Umbilical cord (tissue), 2 donors: ENCODE measurements around the gene CIPC. TPM values are rescaled to one million over a fixed set of nuclear protein-coding genes. Genes with fewer than 3 reads are reported as not detected.

Source experiments
- DNase-seq: peaks from one replicate; pipeline ENCODE4 v3.0.0-alpha.2; 2015; ENCODE audit warnings: low spot score
- total RNA-seq: library from RNA; depleted of rRNA; stranded (reverse); fragments of >200 nt; gene quantifications from one replicate; pipeline ENCODE4 v1.2.3, GENCODE V29; 2014; ENCODE audit warnings: low replicate concordance; ENCODE audit not compliant: insufficient read depth

CIPC gene
- total RNA-seq, 1 donor from 2014 or later = 17.6 TPM

DNA sequence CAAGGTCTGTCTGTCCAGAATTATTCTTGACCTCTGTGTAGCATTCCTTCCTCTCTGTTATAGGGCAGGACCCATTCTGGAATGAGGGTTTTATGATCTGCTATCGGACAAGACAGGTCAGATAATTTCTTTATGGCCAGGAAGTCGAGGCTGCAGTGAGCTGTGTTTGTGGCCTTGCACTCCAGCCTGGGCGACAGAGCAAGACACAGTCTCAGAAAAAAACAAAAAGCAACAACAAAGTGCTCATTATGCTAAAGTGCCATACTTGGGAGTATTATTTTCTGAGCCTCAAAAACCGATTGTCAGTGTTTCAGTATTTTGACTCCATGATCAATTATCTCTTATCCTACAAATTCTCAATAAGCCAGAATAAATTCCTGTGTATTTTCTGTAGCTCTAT is 4.1 kb downstream of the CIPC start:
- no peak for DNase-seq

- DNase-seq = no peak
These were observed 5.4 kb downstream of the CIPC start for GRCh38 chr14:77103475-77103874.

GRCh38 chr14:77103951-77104350 is 5.9 kb downstream of the CIPC start:
- no peak for DNase-seq

DNA sequence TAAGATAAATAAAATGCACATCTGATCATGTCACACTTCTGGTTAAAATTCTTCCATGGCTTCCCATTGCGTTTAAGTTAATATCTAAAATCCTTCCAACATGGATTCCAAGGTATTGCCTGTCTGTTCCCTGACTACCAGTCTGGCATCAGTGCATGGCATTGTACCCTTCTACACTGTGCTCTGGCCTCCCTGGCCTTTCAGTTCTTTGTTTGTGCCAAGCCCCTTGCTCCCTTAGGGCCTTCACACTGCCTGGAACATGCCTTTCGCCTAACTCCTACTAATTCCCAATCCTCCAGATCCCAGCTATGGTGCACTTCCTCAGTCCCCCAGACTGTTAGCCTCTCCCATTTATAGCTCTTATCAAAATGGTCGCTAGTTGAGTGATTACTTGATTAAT is 6.3 kb downstream of the CIPC start:
- no peak for DNase-seq

GRCh38 chr14:77105145-77105939 is 7.3 kb downstream of the CIPC start:
- DNase-seq = no peak

DNA sequence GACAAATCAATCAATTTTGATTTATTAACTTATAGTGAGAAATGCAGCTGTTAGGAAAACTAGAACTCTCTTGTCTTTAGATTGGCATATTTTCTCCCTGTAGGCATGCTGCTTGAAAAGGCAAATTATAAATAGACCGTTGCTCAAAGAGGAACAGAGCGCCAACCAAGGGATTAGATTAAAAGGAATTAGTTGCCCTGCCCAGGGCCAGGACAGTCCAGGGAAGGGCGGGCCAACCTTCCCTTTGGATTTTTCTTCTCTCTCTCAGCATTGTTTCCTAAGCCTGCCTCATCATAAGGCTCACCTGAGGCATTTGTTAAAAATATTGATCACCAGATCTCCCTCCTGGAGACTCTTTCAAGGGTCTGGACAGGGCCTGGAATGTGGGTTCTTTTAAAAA is 8.6 kb downstream of the CIPC start:
- no peak for DNase-seq

DNA sequence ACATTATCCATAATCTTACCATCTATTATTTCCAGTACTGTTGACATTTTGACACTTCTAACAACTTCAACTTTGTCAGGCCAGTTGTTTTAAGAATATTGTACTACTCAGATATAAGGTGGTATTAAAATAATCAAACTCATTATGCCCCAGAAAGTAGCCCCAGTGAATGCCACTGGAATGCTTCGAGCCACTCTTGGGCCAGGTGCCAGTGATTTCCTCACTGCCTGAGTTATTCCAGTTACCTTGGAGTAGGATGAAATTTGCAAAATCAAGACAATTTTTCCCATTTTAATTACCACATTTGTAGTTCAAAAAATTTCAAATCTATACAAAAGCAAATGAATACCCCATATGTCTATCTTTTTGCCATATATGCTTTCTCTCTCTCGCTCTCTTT is 9.2 kb downstream of the CIPC start:
- DNase-seq = no peak

GRCh38 chr14:77108753-77109152 is 10.7 kb downstream of the CIPC start:
- no peak for DNase-seq

DNA sequence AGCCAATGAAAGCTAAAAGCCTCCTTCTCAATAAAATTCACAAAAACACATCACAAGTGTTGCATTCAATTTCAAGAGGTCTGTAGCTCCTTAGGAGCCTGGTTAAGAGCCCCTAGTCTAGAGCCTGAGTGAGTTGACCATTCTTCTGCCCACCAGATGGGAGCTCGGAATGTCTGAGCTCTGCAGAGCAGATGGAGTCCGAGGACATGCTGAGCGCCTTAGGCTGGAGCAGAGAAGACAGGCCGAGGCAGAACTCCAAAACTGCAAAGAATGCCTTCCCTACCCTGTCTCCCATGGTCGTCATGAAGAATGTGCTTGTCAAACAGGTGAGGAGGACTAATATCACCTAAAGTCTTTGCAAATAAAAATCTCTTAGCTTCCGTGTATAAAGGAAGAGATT is 11.6 kb downstream of the CIPC start:
- peak; percentile 42 for DNase-seq

DNA sequence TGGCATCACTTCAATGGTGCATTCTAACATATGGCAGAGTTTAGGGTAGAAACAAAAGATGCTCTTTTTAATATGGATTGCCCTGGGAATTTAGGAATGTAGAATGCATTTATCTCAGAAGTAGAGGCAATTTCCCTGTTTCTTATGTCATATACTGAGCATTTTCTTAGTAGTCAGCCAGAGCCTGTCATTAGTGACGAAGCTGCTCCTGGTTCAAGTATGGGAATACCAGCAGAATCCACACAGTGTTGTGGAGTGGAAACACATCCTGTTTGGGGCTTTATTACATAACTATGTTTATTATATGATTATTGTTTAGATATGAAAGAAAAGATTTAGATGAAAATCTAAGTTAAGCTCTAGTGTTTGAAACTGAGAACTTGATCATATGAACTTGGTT is 12.2 kb downstream of the CIPC start:
- DNase-seq = no peak

DNA sequence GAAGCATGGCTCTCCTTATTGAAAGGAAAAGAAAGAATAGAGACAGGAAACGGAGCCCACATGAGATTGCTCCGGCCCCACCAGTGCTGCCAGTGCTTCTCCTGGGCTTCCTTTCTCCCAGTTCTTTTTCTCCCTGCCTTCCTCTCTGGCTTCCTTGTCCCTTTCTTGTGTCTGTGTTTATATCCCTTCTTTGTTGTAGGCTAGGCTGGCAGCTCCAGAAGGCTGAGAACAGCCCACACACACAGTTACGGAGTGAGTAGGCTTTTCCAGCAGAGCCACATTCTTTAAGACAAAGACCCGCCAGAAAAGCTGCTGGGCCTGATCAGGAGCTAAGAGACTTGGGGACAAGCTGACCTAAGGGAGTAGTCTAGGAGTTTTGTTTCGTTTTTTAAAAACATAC is 13.0 kb downstream of the CIPC start:
- DNase-seq = peak; percentile 72

- no peak for DNase-seq
These were observed 15.6 kb downstream of the CIPC start for GRCh38 chr14:77113644-77114043.

DNA sequence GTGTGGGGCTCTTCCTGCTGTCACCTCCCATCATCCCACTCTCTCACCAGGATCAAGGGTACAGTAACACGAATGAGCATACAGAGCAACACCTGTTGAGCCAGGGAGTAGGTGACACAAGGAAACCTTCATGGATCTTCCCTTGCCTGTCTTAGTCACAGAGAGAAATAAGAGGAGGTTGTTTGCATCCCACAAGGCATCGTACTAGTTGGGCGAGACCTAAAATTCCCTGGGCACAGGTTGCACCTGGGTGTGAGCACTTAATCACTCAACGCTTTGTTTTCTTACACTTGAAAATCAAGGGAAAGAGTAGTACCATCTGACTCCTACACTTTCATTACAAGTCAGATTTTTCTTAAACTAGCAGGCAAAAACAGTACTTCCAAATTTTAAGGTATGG is 16.6 kb downstream of the CIPC start:
- no peak for DNase-seq

- no peak for DNase-seq
These were observed 18.2 kb downstream of the CIPC start for GRCh38 chr14:77116172-77116817.

DNA sequence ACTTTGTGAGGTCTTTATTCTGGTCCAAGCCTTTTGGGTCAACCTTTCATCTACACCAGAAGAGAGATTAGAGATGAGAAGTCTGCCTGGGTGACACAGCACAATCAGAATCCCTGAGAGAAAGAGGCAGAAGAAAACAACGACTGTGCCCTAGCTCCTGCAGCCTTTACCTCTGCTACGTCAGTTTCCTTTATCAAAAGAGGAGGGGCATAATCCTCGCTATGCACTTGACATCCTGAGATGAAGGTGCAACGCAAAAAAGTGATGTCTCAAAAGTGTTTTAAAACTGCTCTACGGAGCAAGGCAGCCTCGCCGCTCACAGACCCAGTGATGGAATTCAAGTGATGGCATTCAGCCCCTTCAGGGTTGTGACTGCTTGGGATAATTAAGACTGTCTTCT is 21.8 kb downstream of the CIPC start:
- no peak for DNase-seq

- DNase-seq = peak; percentile 31
These were observed 23.0 kb downstream of the CIPC start for GRCh38 chr14:77120771-77121743.

GRCh38 chr14:77122526-77123125 is 24.6 kb downstream of the CIPC start:
- DNase-seq = no peak

- DNase-seq = peak; percentile 30
These were observed 25.6 kb downstream of the CIPC start for GRCh38 chr14:77123381-77124325.

DNA sequence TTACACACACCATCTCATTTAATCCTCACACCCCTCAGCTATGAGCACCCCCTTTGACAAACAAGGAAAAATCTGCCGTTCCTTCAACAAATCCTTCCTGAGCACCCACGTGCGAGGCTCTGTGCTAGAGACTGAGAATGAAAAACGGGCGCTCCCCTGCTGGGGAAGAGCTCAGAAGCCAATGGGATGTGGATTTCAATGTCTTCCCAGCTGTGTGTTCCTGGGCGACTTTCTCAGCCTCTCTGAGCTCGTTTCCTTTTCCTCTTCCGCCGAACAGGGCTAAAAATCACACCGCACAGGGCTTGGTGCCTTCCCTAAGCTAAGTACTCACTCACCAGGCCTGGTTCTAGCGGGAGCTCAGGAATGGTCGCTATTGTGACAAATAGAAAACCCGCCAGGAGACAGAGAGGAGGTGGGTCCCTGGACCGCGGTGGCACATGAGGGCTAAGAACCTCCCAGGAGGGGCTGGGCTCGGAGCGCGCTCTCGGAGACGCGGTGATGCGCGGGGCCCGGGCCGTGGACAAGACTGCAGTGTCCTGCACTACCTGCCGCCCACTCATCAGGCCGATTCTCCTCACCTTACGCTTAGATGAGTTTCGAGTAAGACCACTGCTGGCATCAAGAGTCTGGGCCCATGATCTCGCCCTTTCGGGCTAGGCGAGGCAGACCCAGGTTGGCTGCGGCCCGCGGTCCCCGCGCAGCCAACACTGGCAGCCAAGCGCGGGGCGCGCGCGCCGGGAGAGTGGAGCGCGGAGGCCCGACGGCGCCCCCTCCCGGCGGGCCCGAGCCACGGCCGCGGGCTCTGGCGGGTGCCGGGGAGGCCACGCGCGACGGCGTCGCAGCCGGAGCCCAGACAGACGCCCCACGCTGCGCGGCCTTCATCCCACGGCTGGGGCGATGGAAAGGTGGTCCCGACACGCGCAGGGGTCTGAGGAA is 26.6 kb downstream of the CIPC start:
- DNase-seq = peak; percentile 34
